ENCODE measurements around the gene NDUFB4. TPM values are rescaled to one million over a fixed set of nuclear protein-coding genes. Genes with fewer than 3 reads are reported as not detected.

NDUFB4 gene
- total and polyA plus RNA-seq, 11 donors = 283 to 899 (median 505) TPM

GRCh38 chr3:120646771-120647432 lies 50.8 kb downstream of the NDUFB4 start:
- peak; percentile 62 to 85 (median 78) for ATAC-seq
- TF ChIP-seq CTCF (IDR thresholded peaks at IDR 0.05) (no peak), POLR2A (IDR thresholded peaks at IDR 0.05) (no peak)
- peaks cover 0 to 27% (median 5%) of the 10 kb centered on the region in 12 donors for H3K4me1 ChIP-seq
- peak overlapping the region in 5 of 12 donors; percentile 10 to 61 (median 54) for H3K27ac ChIP-seq
- H3K27me3 ChIP-seq = no peaks in the 10 kb centered on the region
- no peaks in the 10 kb centered on the region for H3K9me3 ChIP-seq
- WGBS, 4 donors = 42 to 50% (median 47%) methylated on average over 5 of the region's 5 CpGs
- intact Hi-C loops (cut with DNase I) = no loop called here
- peak in 1 of 5 donors; percentile 10 for DNase-seq
- no peak overlapping the region for H3K4me3 ChIP-seq
- H3K36me3 ChIP-seq = no peaks in the 10 kb centered on the region

- TF ChIP-seq POLR2A (IDR thresholded peaks at IDR 0.05) = no peak
- no peak overlapping the region for H3K27ac ChIP-seq
These were observed 52.2 kb downstream of the NDUFB4 start for GRCh38 chr3:120648290-120648689.

GRCh38 chr3:120649830-120650233 lies 53.7 kb downstream of the NDUFB4 start:
- intact Hi-C loops (cut with DNase I) = no loop called here
- no peak for DNase-seq
- Histone ChIP-seq H3K9me3 (no peaks in the 10 kb centered on the region), H3K36me3 (no peaks in the 10 kb centered on the region), H3K27ac (no peak overlapping the region), H3K27me3 (no peaks in the 10 kb centered on the region), H3K4me1 (peaks cover 0 to 23% (median 2%) of the 10 kb centered on the region in 12 donors), H3K4me3 (no peak overlapping the region)
- WGBS, 4 donors = 76 to 82% (median 76%) methylated on average over 3 of the region's 3 CpGs
- ATAC-seq = no peak
- TF ChIP-seq POLR2A (IDR thresholded peaks at IDR 0.05) (no peak), CTCF (IDR thresholded peaks at IDR 0.05) (no peak)

More at GRCh38 chr3:120648290-120648689, 52.2 kb downstream of the NDUFB4 start:
- DNase-seq (no peak), ATAC-seq (no peak)
- WGBS, 4 donors = 90 to 96% (median 93%) methylated on average over 5 of the region's 5 CpGs
- intact Hi-C loops (cut with DNase I) = no loop called here
- H3K4me1 ChIP-seq = peaks cover 0 to 27% (median 2%) of the 10 kb centered on the region in 12 donors
- H3K27me3 ChIP-seq = no peaks in the 10 kb centered on the region
- no peaks in the 10 kb centered on the region for H3K9me3 ChIP-seq
- H3K36me3 ChIP-seq = no peaks in the 10 kb centered on the region
- no peak overlapping the region for H3K4me3 ChIP-seq

- no peak for DNase-seq
- Histone ChIP-seq H3K27me3 (no peaks in the 10 kb centered on the region), H3K36me3 (no peaks in the 10 kb centered on the region), H3K4me3 (no peak overlapping the region), H3K4me1 (peaks cover 0 to 18% (median 0%) of the 10 kb centered on the region in 12 donors), H3K27ac (no peak overlapping the region), H3K9me3 (no peaks in the 10 kb centered on the region)
- 94 to 95% (median 94%) methylated on average over 2 of the region's 2 CpGs for WGBS, 4 donors
- intact Hi-C loops (cut with DNase I) = no loop called here
- no peak for ATAC-seq
- TF ChIP-seq CTCF (IDR thresholded peaks at IDR 0.05) (no peak), POLR2A (IDR thresholded peaks at IDR 0.05) (no peak)
These were observed 54.2 kb downstream of the NDUFB4 start for GRCh38 chr3:120650311-120650710.

Other genes starting within 250 kb of the NDUFB4 start
- 10 to 100 TPM in 5 of 9 donors, 1 to 10 TPM in 4; 7.1 to 17.9 (median 10.5) TPM for gene LRRC58, start 247.0 kb upstream of the NDUFB4 start, total RNA-seq
- gene LRRC58, start 247.0 kb upstream of the NDUFB4 start, polyA plus RNA-seq = 1 to 10 TPM; 2.3 to 8.9 TPM
- gene FSTL1, start 145.3 kb upstream of the NDUFB4 start, total RNA-seq = 100 to 1,000 TPM; 138 to 667 (median 220) TPM
- 100 to 1,000 TPM in 1 of 2 donors, 10 to 100 TPM in 1; 43.8 to 146 TPM for gene FSTL1, start 145.3 kb upstream of the NDUFB4 start, polyA plus RNA-seq
- under 1 TPM in 3 of 9 donors, not detected in 6; 0.16 to 0.62 (median 0.56) TPM for gene HGD, start 85.9 kb downstream of the NDUFB4 start, total RNA-seq
- not detected for gene HGD, start 85.9 kb downstream of the NDUFB4 start, polyA plus RNA-seq
- 10 to 100 TPM in 8 of 9 donors, 1 to 10 TPM in 1; 6.8 to 28.3 (median 17.5) TPM for gene RABL3, start 146.2 kb downstream of the NDUFB4 start, total RNA-seq
- gene RABL3, start 146.2 kb downstream of the NDUFB4 start, polyA plus RNA-seq = 10 to 100 TPM in 1 of 2 donors, 1 to 10 TPM in 1; 3.1 to 23.1 TPM
- gene GTF2E1, start 146.4 kb downstream of the NDUFB4 start, total RNA-seq = 10 to 100 TPM in 7 of 9 donors, 1 to 10 TPM in 2; 7.3 to 15.1 (median 12.2) TPM
- gene GTF2E1, start 146.4 kb downstream of the NDUFB4 start, polyA plus RNA-seq = 1 to 10 TPM; 3.7 to 6.7 TPM